Caco-2 (cell line): ENCODE measurements around the gene TSPAN9. TPM values are rescaled to one million over a fixed set of nuclear protein-coding genes. Genes with fewer than 3 reads are reported as not detected.

Experiments
- BruUV-seq: library from RNA; stranded (reverse); fragments of 400-500 nt; replicated peaks from 2 replicates; lab custom pipeline; 2021; lab: Mats Ljungman, UMichigan
- CTCF ChIA-PET: fragments of 300-600 bp; sonication (Branson Sonifier 250); formaldehyde crosslinking; loops from one replicate; lab custom pipeline; 2022; ENCODE audit warnings: antibody characterized with exemption; lab: Charles Lee
- POLR2A ChIA-PET: fragments of 300-600 bp; sonication (Branson Sonifier 250); formaldehyde crosslinking; loops from one replicate; lab custom pipeline; 2022; ENCODE audit warnings: antibody characterized with exemption; lab: Charles Lee
- DNase-seq, 2 experiments: peaks; one replicate each; pipeline versions ENCODE4 v3.0.0 to v3.0.0-alpha.2; 2020 to 2022
- H3K27me3 ChIP-seq: replicated peaks from 2 replicates; pipeline ENCODE4 v1.6.0; 2011; ENCODE audit warnings: low read length; ENCODE audit not compliant: control insufficient read depth, insufficient read depth
- H3K36me3 ChIP-seq: 2 replicates; pipeline ENCODE4 v1.5.1; 2011; ENCODE audit warnings: low read length; ENCODE audit not compliant: control insufficient read depth, insufficient read depth
- H3K4me1 ChIP-seq: fragments of 250-450 bp; sonication (Bioruptor Pico); 2 replicates; pipeline ENCODE4 v1.5.1; 2020; ENCODE audit warnings: mild to moderate bottlenecking
- H3K4me3 ChIP-seq: 2 replicates; pipeline ENCODE4 v1.5.1; 2011; ENCODE audit warnings: low read depth, mild to moderate bottlenecking, control low read depth, low read length
- H3K9me3 ChIP-seq: fragments of 250-450 bp; sonication (Bioruptor Pico); 2 replicates; pipeline ENCODE4 v1.5.1; 2020; ENCODE audit warnings: mild to moderate bottlenecking, moderate library complexity
- H3K27ac Mint-ChIP-seq: one replicate; pipeline ENCODE4 v1.8.0; 2022; ENCODE audit warnings: mixed read lengths; ENCODE audit not compliant: unreplicated experiment
- H3K27me3 Mint-ChIP-seq: one replicate; pipeline ENCODE4 v1.8.0; 2022; ENCODE audit warnings: mixed read lengths; ENCODE audit not compliant: insufficient read depth, unreplicated experiment
- H3K36me3 Mint-ChIP-seq: one replicate; pipeline ENCODE4 v1.8.0; 2022; ENCODE audit warnings: mild to moderate bottlenecking, mixed read lengths; ENCODE audit not compliant: insufficient read depth, unreplicated experiment
- H3K4me1 Mint-ChIP-seq: one replicate; pipeline ENCODE4 v1.8.0; 2022; ENCODE audit warnings: low read depth, mixed read lengths; ENCODE audit not compliant: unreplicated experiment
- H3K4me3 Mint-ChIP-seq: one replicate; pipeline ENCODE4 v1.8.0; 2022; ENCODE audit warnings: mild to moderate bottlenecking, moderate library complexity, mixed read lengths; ENCODE audit not compliant: unreplicated experiment
- H3K9me3 Mint-ChIP-seq: one replicate; pipeline ENCODE4 v1.8.0; 2022; ENCODE audit warnings: mixed read lengths; ENCODE audit not compliant: unreplicated experiment
- intact Hi-C: fragments of 100-400 bp; cut with micrococcal nuclease; formaldehyde crosslinking; loops from one replicate; pipeline ENCODE4 v1.10.0; 2022; ENCODE audit not compliant: unreplicated experiment
- total RNA-seq: library from RNA; stranded (reverse); gene quantifications from 2 replicates; pipeline ENCODE4 v1.2.3, GENCODE V29; 2022
- TF ChIP-seq, protein P1 (sequence below), 2 experiments: fragments of 200-600 bp in 1 of 2; IDR thresholded peaks; 1 replicate in 1 of 2; 2 replicates in 1 of 2; pipeline versions ENCODE4 v1.5.1 to v1.8.0; 2011 to 2022; ENCODE audit warnings: antibody characterized with exemption in 1 of 2, control low read depth in 1 of 2, inconsistent platforms in 1 of 2, low read depth in 1 of 2, low read length in 1 of 2, mild to moderate bottlenecking in 1 of 2, moderate library complexity in 1 of 2; ENCODE audit not compliant: insufficient read depth in 1 of 2, severe bottlenecking in 1 of 2, unreplicated experiment in 1 of 2

TSPAN9 gene
- total RNA-seq, 1 experiment from 2014 or later, result 49.1 TPM

DNA sequence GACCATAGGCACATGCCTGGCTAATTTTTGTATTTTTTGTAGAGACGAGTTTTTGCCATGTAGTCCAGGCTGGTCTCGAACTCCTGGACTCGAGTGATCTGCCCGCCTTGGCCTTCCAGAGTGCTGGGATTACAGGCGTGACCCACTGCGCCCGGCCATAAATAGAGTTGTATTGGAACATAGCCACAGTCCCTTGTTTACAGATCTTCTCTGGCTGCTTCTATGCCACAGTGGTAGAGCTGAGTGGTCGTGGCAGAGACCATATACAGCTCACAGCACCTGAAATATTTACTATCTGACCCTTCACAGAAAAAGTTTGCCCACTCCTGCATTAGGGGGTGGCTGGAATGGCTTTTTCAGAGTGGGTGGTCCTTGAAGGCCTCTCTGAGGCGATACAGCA, 28.0 kb upstream of the TSPAN9 start:
- TF ChIP-seq, protein P1, sequence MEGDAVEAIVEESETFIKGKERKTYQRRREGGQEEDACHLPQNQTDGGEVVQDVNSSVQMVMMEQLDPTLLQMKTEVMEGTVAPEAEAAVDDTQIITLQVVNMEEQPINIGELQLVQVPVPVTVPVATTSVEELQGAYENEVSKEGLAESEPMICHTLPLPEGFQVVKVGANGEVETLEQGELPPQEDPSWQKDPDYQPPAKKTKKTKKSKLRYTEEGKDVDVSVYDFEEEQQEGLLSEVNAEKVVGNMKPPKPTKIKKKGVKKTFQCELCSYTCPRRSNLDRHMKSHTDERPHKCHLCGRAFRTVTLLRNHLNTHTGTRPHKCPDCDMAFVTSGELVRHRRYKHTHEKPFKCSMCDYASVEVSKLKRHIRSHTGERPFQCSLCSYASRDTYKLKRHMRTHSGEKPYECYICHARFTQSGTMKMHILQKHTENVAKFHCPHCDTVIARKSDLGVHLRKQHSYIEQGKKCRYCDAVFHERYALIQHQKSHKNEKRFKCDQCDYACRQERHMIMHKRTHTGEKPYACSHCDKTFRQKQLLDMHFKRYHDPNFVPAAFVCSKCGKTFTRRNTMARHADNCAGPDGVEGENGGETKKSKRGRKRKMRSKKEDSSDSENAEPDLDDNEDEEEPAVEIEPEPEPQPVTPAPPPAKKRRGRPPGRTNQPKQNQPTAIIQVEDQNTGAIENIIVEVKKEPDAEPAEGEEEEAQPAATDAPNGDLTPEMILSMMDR (IDR thresholded peaks at IDR 0.05; ENCODE audit: insufficient read depth in 1 of 2, low read depth in 1 of 2, low read length in 1 of 2, severe bottlenecking in 1 of 2, unreplicated experiment in 1 of 2), result no peak
- H3K4me1 Mint-ChIP-seq, result peaks cover 7% of the 10 kb centered on the region
- ChIA-PET POLR2A (no interaction called here), CTCF (no interaction called here)
- no peak for DNase-seq
- intact Hi-C loops, result no loop called here
- no peaks in the 10 kb centered on the region for H3K9me3 ChIP-seq
- no peaks in the 10 kb centered on the region for H3K4me1 ChIP-seq
- no peaks in the 10 kb centered on the region for H3K36me3 ChIP-seq
- H3K27me3 Mint-ChIP-seq, result no peaks in the 10 kb centered on the region
- no peak overlapping the region for H3K4me3 Mint-ChIP-seq
- no peaks in the 10 kb centered on the region for H3K27me3 ChIP-seq
- peaks cover 11% of the 10 kb centered on the region for H3K36me3 Mint-ChIP-seq
- H3K9me3 Mint-ChIP-seq, result no peaks in the 10 kb centered on the region
- H3K27ac Mint-ChIP-seq, result no peak overlapping the region
- no peak overlapping the region for H3K4me3 ChIP-seq
- no TSS peak for BruUV-seq

DNA sequence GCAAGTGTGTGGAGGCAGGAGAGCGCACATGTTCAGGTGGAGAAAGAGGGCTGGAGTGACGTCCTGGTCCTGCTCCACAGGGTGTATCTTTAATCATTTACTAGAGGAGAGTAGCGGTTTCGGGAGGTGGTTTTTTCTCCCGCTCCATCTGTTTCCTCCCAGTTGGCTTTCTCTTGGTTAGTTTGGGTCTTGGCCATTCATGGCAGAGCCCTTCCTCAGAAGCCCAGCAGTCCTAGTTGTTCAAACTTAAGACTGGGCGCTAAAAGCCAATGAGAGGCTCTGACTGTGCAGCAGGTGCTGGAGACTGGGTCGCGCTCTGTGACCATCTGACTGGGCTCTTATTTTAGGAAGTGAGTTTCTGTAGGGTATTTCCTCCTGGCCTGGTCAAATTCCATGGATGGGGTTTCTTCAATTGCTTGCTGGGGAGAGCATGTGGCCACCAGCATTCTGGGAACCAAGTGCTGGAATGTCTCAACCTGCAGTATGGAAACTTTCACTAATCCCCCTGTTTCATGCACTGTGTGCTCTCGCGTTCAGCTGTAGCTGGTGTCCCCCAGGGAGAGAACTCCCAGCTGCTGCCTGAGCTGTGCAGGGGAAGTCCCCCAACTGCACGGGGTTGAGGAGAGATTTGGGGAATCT, 27.4 kb upstream of the TSPAN9 start:
- no peaks in the 10 kb centered on the region for H3K4me1 ChIP-seq
- H3K4me3 ChIP-seq, result no peak overlapping the region
- no peaks in the 10 kb centered on the region for H3K27me3 ChIP-seq
- no peak for DNase-seq
- no TSS peak for BruUV-seq
- no peaks in the 10 kb centered on the region for H3K36me3 ChIP-seq
- peaks cover 12% of the 10 kb centered on the region for H3K4me1 Mint-ChIP-seq
- H3K27me3 Mint-ChIP-seq, result no peaks in the 10 kb centered on the region
- TF ChIP-seq, protein P1 (IDR thresholded peaks at IDR 0.05; ENCODE audit: insufficient read depth in 1 of 2, low read depth in 1 of 2, low read length in 1 of 2, severe bottlenecking in 1 of 2, unreplicated experiment in 1 of 2), result no peak
- H3K9me3 Mint-ChIP-seq, result no peaks in the 10 kb centered on the region
- no peaks in the 10 kb centered on the region for H3K9me3 ChIP-seq
- H3K4me3 Mint-ChIP-seq, result no peak overlapping the region
- intact Hi-C loops, result no loop called here
- H3K36me3 Mint-ChIP-seq, result peaks cover 5% of the 10 kb centered on the region
- ChIA-PET POLR2A (no interaction called here), CTCF (interaction anchor here (0.6 to 0.9 kb wide), 2 partner anchors 8 to 15 kb away, joined by 3 to 4 read pairs; no protein-coding TSS in a partner anchor)
- no peak overlapping the region for H3K27ac Mint-ChIP-seq

DNA sequence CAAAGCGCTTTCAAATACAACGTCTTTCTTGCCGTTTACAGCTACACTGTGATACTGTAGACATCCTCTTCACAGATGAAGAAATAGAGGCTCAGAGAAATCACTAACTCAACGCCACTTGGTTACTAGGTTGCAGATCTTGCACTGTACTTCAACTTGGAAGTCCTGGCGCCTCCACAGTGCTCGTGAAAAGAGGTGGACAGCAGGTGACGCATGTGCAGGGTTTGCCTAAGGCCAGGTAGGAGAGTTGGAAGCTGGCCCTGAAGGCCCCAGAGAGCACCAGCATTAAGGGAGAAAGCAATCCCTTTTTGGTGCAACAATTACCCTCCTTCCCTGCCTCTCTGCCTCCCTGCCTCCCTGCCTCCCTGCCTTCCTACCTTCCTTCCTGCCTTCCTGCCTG, 22.8 kb upstream of the TSPAN9 start:
- Mint-ChIP-seq H3K36me3 (no peaks in the 10 kb centered on the region), H3K4me3 (no peak overlapping the region), H3K9me3 (no peaks in the 10 kb centered on the region), H3K4me1 (peaks cover 22% of the 10 kb centered on the region), H3K27me3 (no peaks in the 10 kb centered on the region), H3K27ac (peak overlapping the region; percentile 77)
- Histone ChIP-seq H3K27me3 (no peaks in the 10 kb centered on the region), H3K4me3 (no peak overlapping the region), H3K9me3 (no peaks in the 10 kb centered on the region), H3K36me3 (no peaks in the 10 kb centered on the region), H3K4me1 (peaks cover 16% of the 10 kb centered on the region)
- intact Hi-C loops, result no loop called here
- no TSS peak for BruUV-seq
- DNase-seq, result no peak
- TF ChIP-seq, protein P1 (IDR thresholded peaks at IDR 0.05; ENCODE audit: insufficient read depth in 1 of 2, low read depth in 1 of 2, low read length in 1 of 2, severe bottlenecking in 1 of 2, unreplicated experiment in 1 of 2), result no peak
- CTCF ChIA-PET, result interaction anchor here (1.1 to 1.2 kb wide), 2 partner anchors 13 to 221 kb away, joined by 3 to 7 read pairs; no protein-coding TSS in a partner anchor
- POLR2A ChIA-PET, result no interaction called here
